WI38 (cell line): ENCODE results near the gene UBAC1.

Experiments used
- H3K4me3 ChIP-seq: 2 replicates; pipeline ENCODE4 v1.5.1; 2011; ENCODE audit warnings: low read depth, mild to moderate bottlenecking, control low read depth, low read length
- CTCF ChIP-seq: IDR thresholded peaks from 2 replicates; pipeline ENCODE4 v1.5.1; 2012; ENCODE audit warnings: low read depth, mild to moderate bottlenecking, control low read depth, low read length

Gene UBAC1

GRCh38 chr9:135983208-135984071, 22.3 kb upstream of the UBAC1 start:
- no peak overlapping the region for H3K4me3 ChIP-seq
- no peak for TF ChIP-seq CTCF

DNA sequence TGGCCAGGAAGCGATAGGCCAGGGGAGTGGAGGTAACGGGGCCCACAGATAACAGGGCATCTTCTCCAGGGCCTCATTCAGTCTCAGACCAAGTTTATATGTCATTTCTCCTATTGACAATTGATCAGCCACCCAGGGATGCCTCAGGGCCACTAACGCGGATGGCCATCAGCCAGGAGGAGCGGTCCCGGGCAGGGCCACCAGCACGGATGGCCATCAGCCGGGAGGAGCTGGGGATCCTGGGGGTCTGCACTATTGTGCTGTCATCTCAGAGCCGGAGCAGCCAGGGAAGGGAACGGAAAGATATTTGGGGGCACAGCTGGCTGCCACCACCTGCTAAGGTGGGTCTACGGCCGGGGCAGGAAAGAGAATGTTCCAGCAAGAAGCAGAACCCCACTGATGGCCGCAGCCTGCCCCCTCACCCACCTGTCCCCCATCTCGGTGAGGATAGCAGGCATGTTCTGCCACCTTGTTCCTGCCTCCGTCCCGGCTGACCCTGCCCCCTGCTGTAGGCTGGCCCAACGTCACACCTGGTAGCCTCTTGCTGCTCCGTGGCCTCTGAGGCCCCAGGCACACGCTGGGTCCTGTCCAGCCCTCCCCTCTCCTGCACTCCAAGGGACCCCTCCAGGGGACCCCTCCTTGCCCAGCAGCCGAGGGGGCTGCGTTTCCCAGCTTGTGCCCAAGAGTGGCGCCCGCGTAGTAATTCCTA, 21.5 kb upstream of the UBAC1 start:
- no peak for TF ChIP-seq CTCF
- no peak overlapping the region for H3K4me3 ChIP-seq

DNA sequence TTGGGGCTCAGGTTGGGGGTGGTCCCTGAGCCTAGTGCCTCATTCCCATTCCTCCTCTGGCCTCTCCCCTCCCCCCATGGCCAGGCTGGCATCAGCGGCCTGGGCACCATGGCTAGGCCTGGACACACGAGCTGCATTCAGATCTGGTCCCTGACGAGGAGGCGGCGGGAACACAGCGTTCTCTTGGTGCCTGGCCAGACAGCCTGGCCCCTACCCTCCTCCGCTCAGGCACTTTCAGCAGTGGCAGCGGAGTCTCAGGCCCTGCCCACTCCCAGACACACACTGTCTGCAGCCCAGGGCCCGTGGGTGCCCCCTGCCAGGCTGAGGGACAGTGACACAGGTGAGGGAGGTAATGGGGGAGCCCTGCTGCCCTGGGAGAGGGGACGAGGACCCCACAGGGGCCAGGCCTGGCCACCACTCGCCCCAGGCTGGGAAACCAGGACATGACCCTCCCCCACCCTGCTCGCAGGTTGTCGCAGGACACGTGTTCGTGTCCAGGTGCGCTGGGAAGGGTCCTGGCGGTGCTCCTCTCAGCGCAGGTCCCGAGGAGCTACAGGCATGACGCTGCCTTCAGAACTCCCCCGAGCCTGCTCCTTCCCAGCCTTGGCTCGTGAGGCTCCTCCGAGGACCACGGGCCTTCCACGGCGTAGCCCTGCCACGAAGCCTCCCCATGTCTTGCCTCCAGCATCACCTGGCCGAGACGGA, 19.9 kb upstream of the UBAC1 start:
- H3K4me3 ChIP-seq, result no peak overlapping the region
- TF ChIP-seq CTCF, result no peak

GRCh38 chr9:135979547-135980166, 18.5 kb upstream of the UBAC1 start:
- TF ChIP-seq CTCF, result no peak
- H3K4me3 ChIP-seq, result no peak overlapping the region

- TF ChIP-seq CTCF, result no peak
- no peak overlapping the region for H3K4me3 ChIP-seq
Measured at GRCh38 chr9:135978642-135979546, 17.7 kb upstream of the UBAC1 start.

DNA sequence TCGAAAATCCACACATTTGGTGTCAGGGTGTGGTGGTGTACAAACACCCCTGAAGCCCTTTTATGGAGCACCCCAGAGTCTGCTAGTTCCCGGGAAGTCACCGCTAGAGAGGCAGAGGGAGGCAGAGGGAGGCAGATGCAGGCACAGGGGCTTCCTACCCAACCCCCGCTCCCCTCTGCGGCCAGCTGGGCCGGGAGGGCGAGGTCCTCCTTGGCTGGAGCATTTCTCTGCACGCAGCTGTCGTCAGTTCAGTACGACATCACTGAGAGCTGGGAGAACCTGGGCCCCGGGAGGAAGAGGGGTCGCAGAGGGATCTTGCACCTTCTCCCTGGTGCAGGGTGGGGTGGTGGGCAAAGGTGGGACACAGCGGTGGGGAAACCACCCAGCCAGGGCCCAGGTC, 15.8 kb upstream of the UBAC1 start:
- H3K4me3 ChIP-seq, result no peak overlapping the region
- no peak for TF ChIP-seq CTCF
